IMR-90 (cell line): Measurements from ENCODE around the gene SBSN. TPM values are rescaled to one million over a fixed set of nuclear protein-coding genes. Genes with fewer than 3 reads are reported as not detected.

Experiments
- ATAC-seq: fragments of 200-7000 bp; cut with Tn5 transposase; 2 replicates; pipeline ENCODE4 v1.9.1; 2020; ENCODE audit warnings: low read depth, mild to moderate bottlenecking, moderate library complexity
- BruUV-seq: library from RNA; stranded (reverse); fragments of 400-500 nt; replicated peaks from 2 replicates; lab custom pipeline; 2021; lab: Mats Ljungman, UMichigan
- CTCF ChIA-PET: fragments of 300-600 bp; formaldehyde crosslinking; extraction: SDS; loops from one replicate; lab custom pipeline; 2021; ENCODE audit warnings: antibody characterized with exemption; lab: Yijun Ruan, JAX
- POLR2A ChIA-PET: fragments of 300-600 bp; sonication (Branson Sonifier 250); formaldehyde crosslinking; loops from one replicate; lab custom pipeline; 2022; ENCODE audit warnings: antibody characterized with exemption; ENCODE audit not compliant: unreplicated experiment; lab: Charles Lee
- DNase-seq: peaks from one replicate; pipeline ENCODE4 v3.0.0; 2013
- H2AFZ ChIP-seq: replicated peaks from 2 replicates; pipeline ENCODE3; 2013; ENCODE audit warnings: low read length, mild to moderate bottlenecking; ENCODE audit not compliant: poor library complexity
- H2AK5ac ChIP-seq: 2 replicates; pipeline ENCODE4 v1.6.1; 2013; ENCODE audit warnings: low read depth, low read length, inconsistent platforms
- H2AK9ac ChIP-seq: replicated peaks from 2 replicates; pipeline ENCODE3; 2013; ENCODE audit warnings: mild to moderate bottlenecking, low read depth, low read length, moderate library complexity; ENCODE audit not compliant: poor library complexity
- H2BK120ac ChIP-seq: 2 replicates; pipeline ENCODE4 v1.6.1; 2013; ENCODE audit warnings: low read depth, low read length, inconsistent platforms
- H2BK15ac ChIP-seq: 3 replicates; pipeline ENCODE4 v1.6.1; 2013; ENCODE audit warnings: low read depth, low read length, inconsistent platforms
- H2BK20ac ChIP-seq: 2 replicates; pipeline ENCODE4 v1.6.1; 2013; ENCODE audit warnings: low read depth, mild to moderate bottlenecking, inconsistent platforms, low read length, moderate library complexity
- H2BK5ac ChIP-seq: 2 replicates; pipeline ENCODE4 v1.6.1; 2013; ENCODE audit warnings: mild to moderate bottlenecking, low read depth, low read length, inconsistent platforms; ENCODE audit not compliant: poor library complexity, severe bottlenecking
- H3K14ac ChIP-seq: replicated peaks from 2 replicates; pipeline ENCODE4 v1.6.1; 2013; ENCODE audit warnings: low read depth, low read length, inconsistent platforms
- H3K18ac ChIP-seq: 2 replicates; pipeline ENCODE4 v1.6.1; 2013; ENCODE audit warnings: low read depth, low read length, control low read depth
- H3K23ac ChIP-seq: 2 replicates; pipeline ENCODE4 v1.6.1; 2013; ENCODE audit warnings: low read depth, low read length, inconsistent platforms
- H3K27ac ChIP-seq: 2 replicates; pipeline ENCODE4 v1.5.1; 2013; ENCODE audit warnings: mild to moderate bottlenecking, control low read depth, low read length; ENCODE audit not compliant: insufficient read depth
- H3K27me3 ChIP-seq: 2 replicates; pipeline ENCODE4 v1.6.1; 2013; ENCODE audit warnings: low read length; ENCODE audit not compliant: control insufficient read depth, insufficient read depth
- H3K36me3 ChIP-seq: 2 replicates; pipeline ENCODE4 v1.6.1; 2013; ENCODE audit warnings: low read length, mixed read lengths; ENCODE audit not compliant: control insufficient read depth, insufficient read depth
- H3K4ac ChIP-seq: 2 replicates; pipeline ENCODE4 v1.6.1; 2013; ENCODE audit warnings: low read depth, low read length, inconsistent platforms
- H3K4me1 ChIP-seq: 2 replicates; pipeline ENCODE4 v1.6.1; 2013; ENCODE audit warnings: low read length, mixed read lengths; ENCODE audit not compliant: control insufficient read depth, insufficient read depth
- H3K4me2 ChIP-seq: 2 replicates; pipeline ENCODE4 v1.6.1; 2013; ENCODE audit warnings: low read depth, mild to moderate bottlenecking, control low read depth, low read length, moderate library complexity
- H3K4me3 ChIP-seq: 2 replicates; pipeline ENCODE4 v1.5.1; 2013; ENCODE audit warnings: low read depth, mild to moderate bottlenecking, control low read depth, low read length, moderate library complexity; ENCODE audit not compliant: insufficient read depth
- H3K56ac ChIP-seq: 2 replicates; pipeline ENCODE4 v1.6.1; 2013; ENCODE audit warnings: low read length, inconsistent platforms; ENCODE audit not compliant: insufficient read depth; ENCODE audit errors: extremely low read depth
- H3K79me1 ChIP-seq, 2 experiments: 2 replicates each; pipeline ENCODE4 v1.6.1; 2013; ENCODE audit warnings: low read length in 2 of 2, inconsistent platforms in 1 of 2, low read depth in 1 of 2
- H3K9ac ChIP-seq: 2 replicates; pipeline ENCODE4 v1.6.1; 2013; ENCODE audit warnings: low read depth, low read length, control low read depth
- H3K9me1 ChIP-seq: 2 replicates; pipeline ENCODE4 v1.6.1; 2013; ENCODE audit warnings: low read length, inconsistent platforms; ENCODE audit not compliant: insufficient read depth
- H3K9me3 ChIP-seq: 2 replicates; pipeline ENCODE4 v1.6.1; 2013; ENCODE audit warnings: low read length; ENCODE audit not compliant: control insufficient read depth, insufficient read depth
- H4K20me1 ChIP-seq: 2 replicates; pipeline ENCODE4 v1.6.1; 2013; ENCODE audit warnings: low read length, inconsistent platforms; ENCODE audit not compliant: insufficient read depth
- H4K5ac ChIP-seq: 2 replicates; pipeline ENCODE4 v1.6.1; 2013; ENCODE audit warnings: mild to moderate bottlenecking, low read depth, low read length, control low read depth
- H4K8ac ChIP-seq, 2 experiments: 2 replicates each; pipeline ENCODE4 v1.6.1; 2013; ENCODE audit warnings: low read depth in 2 of 2, low read length in 2 of 2, control low read depth in 1 of 2, inconsistent platforms in 1 of 2
- H4K91ac ChIP-seq: 2 replicates; pipeline ENCODE4 v1.6.1; 2013; ENCODE audit warnings: low read depth, low read length, inconsistent platforms; ENCODE audit not compliant: insufficient read depth
- BHLHE40 ChIP-seq: fragments of 150-350 bp; IDR thresholded peaks from 2 replicates; pipeline ENCODE4 v1.6.1; 2016; ENCODE audit warnings: mild to moderate bottlenecking, low read depth, low read length
- CEBPB ChIP-seq: IDR thresholded peaks from 2 replicates; pipeline ENCODE4 v1.6.1; 2012; ENCODE audit warnings: low read depth, low read length, improper control_type of control experiment
- CHD1 ChIP-seq: IDR thresholded peaks from 2 replicates; pipeline ENCODE4 v1.6.1; 2012; ENCODE audit warnings: low read depth, low read length, improper control_type of control experiment
- FOS ChIP-seq: fragments of 150-350 bp; IDR thresholded peaks from 2 replicates; pipeline ENCODE4 v1.6.1; 2016; ENCODE audit warnings: low read depth, low read length
- MAFK ChIP-seq: IDR thresholded peaks from 2 replicates; pipeline ENCODE4 v1.6.1; 2012; ENCODE audit warnings: low read depth, low read length, improper control_type of control experiment
- MAZ ChIP-seq: IDR thresholded peaks from 2 replicates; pipeline ENCODE4 v1.6.1; 2012; ENCODE audit warnings: low read depth, mild to moderate bottlenecking, low read length, improper control_type of control experiment, moderate library complexity, borderline replicate concordance
- MXI1 ChIP-seq: IDR thresholded peaks from 2 replicates; pipeline ENCODE4 v1.6.1; 2012; ENCODE audit warnings: low read depth, mild to moderate bottlenecking, low read length, moderate library complexity, borderline replicate concordance
- NFE2L2 ChIP-seq: fragments of 150-350 bp; IDR thresholded peaks from 2 replicates; pipeline ENCODE4 v1.6.1; 2016; ENCODE audit warnings: low read depth, mild to moderate bottlenecking, low read length
- POLR2A ChIP-seq: IDR thresholded peaks from 2 replicates; pipeline ENCODE4 v1.6.1; 2012; ENCODE audit warnings: mild to moderate bottlenecking, low read depth, low read length
- RAD21 ChIP-seq: IDR thresholded peaks from 2 replicates; pipeline ENCODE4 v1.6.1; 2012; ENCODE audit warnings: low read length, improper control_type of control experiment
- RCOR1 ChIP-seq: IDR thresholded peaks from 2 replicates; pipeline ENCODE4 v1.6.1; 2012; ENCODE audit warnings: mild to moderate bottlenecking, low read length, improper control_type of control experiment; ENCODE audit not compliant: insufficient replicate concordance
- RFX5 ChIP-seq: IDR thresholded peaks from 2 replicates; pipeline ENCODE4 v1.8.0; 2012; ENCODE audit warnings: low read depth, mild to moderate bottlenecking, low read length, moderate library complexity
- SMC3 ChIP-seq: fragments of 150-350 bp; IDR thresholded peaks from 2 replicates; pipeline ENCODE4 v1.6.1; 2016; ENCODE audit warnings: low read depth, mild to moderate bottlenecking, antibody characterized with exemption, low read length, moderate library complexity
- WGBS, 2 experiments: methylation state at CpG; one replicate each; pipeline versions ENCODE4 v1.1.5 to v1.1.7; 2013; ENCODE audit warnings: missing lambda C conversion rate in 2 of 2; ENCODE audit not compliant: insufficient read length in 1 of 2; ENCODE audit errors: extremely low coverage in 2 of 2; 5-methylcytosine and 5-hydroxymethylcytosine counted together
- dilution Hi-C: fragments of 300-500 bp; cut with HindIII; formaldehyde crosslinking; loops from one replicate; pipeline ENCODE4 v1.14.3; 2018; ENCODE audit warnings: low sequenced_read_pairs; ENCODE audit not compliant: unreplicated experiment
- in situ Hi-C: fragments of 300-500 bp; cut with MboI; formaldehyde crosslinking; loops from 3 replicates; pipeline ENCODE4 v1.14.3; 2019; ENCODE audit warnings: low sequenced_read_pairs, inconsistent platforms, mixed read lengths
- intact Hi-C: fragments of 100-400 bp; cut with micrococcal nuclease; formaldehyde crosslinking; loops from 2 replicates; pipeline ENCODE4 v1.10.0; 2022
- polyA plus RNA-seq, 3 experiments: library from polyadenylated mRNA; depleted of rRNA; stranded (reverse); fragments of >200 nt; gene quantifications; 2 replicates each; pipeline ENCODE4 v1.2.3, GENCODE V29; 2012; ENCODE audit warnings: low replicate concordance in 1 of 3
- total RNA-seq: library from RNA; depleted of rRNA; stranded (reverse); fragments of >200 nt; gene quantifications from 2 replicates; pipeline ENCODE4 v1.2.3, GENCODE V29; 2012
- TF ChIP-seq, protein P1 (sequence below): fragments of 150-350 bp; IDR thresholded peaks from 2 replicates; pipeline ENCODE4 v1.6.1; 2016; ENCODE audit warnings: low read depth, mild to moderate bottlenecking, low read length, moderate library complexity, borderline replicate concordance
- TF ChIP-seq, protein P2 (sequence below): conservative IDR thresholded peaks from 2 replicates; pipeline ENCODE4 v1.5.1; 2012; ENCODE audit warnings: mild to moderate bottlenecking, low read depth, low read length, improper control_type of control experiment
- TF ChIP-seq, protein P3 (sequence below): fragments of 150-350 bp; IDR thresholded peaks from 2 replicates; pipeline ENCODE4 v1.6.1; 2017; ENCODE audit warnings: mild to moderate bottlenecking, antibody characterized with exemption, low read length, low read depth

The SBSN gene
- total and polyA plus RNA-seq, 2 of the 4 experiments (the other 2 are of a cell fraction): 0.72 to 6.4 TPM

DNA sequence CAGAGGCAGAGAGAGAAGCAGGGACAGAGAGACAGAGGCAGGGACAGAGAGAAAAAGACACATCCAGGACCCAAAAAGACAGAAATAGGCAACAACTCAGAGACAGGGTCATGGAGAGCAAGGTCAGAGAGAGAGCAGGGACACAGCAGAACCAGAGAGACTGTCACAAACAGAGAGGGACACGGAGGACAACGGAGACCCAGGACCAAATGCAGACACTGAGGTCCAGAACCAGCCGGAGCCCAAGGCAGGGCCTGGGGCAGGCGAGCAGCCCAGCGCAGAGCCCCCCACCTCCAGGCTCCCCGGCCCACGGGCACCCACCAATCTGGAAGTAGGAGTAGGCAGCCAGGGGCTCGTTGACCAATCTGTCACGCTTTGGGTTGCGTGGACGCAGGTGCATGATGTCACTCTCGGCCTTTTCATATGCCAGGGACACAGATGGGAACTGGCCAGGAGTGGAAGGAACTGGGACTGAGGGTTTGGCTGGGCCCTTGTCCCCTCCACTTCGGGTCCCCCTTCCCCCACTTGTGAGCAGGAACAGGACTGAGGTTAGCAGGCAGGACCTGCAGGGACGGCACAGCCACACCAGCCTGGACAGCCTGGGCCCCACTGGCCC is 25.4 kb upstream of the SBSN start:
- Histone ChIP-seq H2BK120ac (no peak overlapping the region), H2BK20ac (no peak overlapping the region), H3K36me3 (peaks cover 2% of the 10 kb centered on the region; the same call in 1 of the 2 replicates), H3K27ac (no peak overlapping the region), H2AFZ (no peak overlapping the region), H3K4me3 (no peak overlapping the region), H3K14ac (no peak overlapping the region), H3K9me3 (no peaks in the 10 kb centered on the region), H3K27me3 (peaks cover 22% of the 10 kb centered on the region), H4K8ac (no peak overlapping the region), H2BK15ac (no peak overlapping the region), H3K9ac (no peak overlapping the region), H2BK5ac (no peak overlapping the region), H2AK9ac (no peak overlapping the region), H2AK5ac (no peak overlapping the region), H4K5ac (no peak overlapping the region), H3K18ac (no peak overlapping the region), H3K23ac (no peak overlapping the region), H3K9me1 (0 out of 2 replicates have a peak, but pooled peaks cover 3% of the 10 kb centered on the region), H4K20me1 (0 out of 2 replicates have a peak, but pooled peaks cover 7% of the 10 kb centered on the region), H3K4me2 (no peak overlapping the region), H3K4ac (no peak overlapping the region), H4K91ac (no peak overlapping the region), H3K79me1 (peaks cover 2 to 6% of the 10 kb centered on the region in 2 experiments; a peak in 2 of 4 replicates), H3K4me1 (no peaks in the 10 kb centered on the region), H3K56ac (no peak overlapping the region)
- no TSS peak for BruUV-seq
- WGBS, 2 experiments: 60% methylated on average over 3 of the region's 14 CpGs; no CpG with 5 or more reads in 1 of the 2 experiments
- intact Hi-C loops: no loop called here
- CTCF ChIA-PET: no interaction called here
- no peak for ATAC-seq
- TF ChIP-seq RCOR1 (no peak), NFE2L2 (no peak), SMC3 (no peak), CHD1 (no peak), MXI1 (no peak), CEBPB (no peak), MAZ (no peak), POLR2A (no peak), MAFK (no peak), RFX5 (no peak), RAD21 (no peak), FOS (no peak), BHLHE40 (no peak)
- TF ChIP-seq, protein P1, sequence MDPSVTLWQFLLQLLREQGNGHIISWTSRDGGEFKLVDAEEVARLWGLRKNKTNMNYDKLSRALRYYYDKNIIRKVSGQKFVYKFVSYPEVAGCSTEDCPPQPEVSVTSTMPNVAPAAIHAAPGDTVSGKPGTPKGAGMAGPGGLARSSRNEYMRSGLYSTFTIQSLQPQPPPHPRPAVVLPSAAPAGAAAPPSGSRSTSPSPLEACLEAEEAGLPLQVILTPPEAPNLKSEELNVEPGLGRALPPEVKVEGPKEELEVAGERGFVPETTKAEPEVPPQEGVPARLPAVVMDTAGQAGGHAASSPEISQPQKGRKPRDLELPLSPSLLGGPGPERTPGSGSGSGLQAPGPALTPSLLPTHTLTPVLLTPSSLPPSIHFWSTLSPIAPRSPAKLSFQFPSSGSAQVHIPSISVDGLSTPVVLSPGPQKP: no peak
- TF ChIP-seq, protein P2, sequence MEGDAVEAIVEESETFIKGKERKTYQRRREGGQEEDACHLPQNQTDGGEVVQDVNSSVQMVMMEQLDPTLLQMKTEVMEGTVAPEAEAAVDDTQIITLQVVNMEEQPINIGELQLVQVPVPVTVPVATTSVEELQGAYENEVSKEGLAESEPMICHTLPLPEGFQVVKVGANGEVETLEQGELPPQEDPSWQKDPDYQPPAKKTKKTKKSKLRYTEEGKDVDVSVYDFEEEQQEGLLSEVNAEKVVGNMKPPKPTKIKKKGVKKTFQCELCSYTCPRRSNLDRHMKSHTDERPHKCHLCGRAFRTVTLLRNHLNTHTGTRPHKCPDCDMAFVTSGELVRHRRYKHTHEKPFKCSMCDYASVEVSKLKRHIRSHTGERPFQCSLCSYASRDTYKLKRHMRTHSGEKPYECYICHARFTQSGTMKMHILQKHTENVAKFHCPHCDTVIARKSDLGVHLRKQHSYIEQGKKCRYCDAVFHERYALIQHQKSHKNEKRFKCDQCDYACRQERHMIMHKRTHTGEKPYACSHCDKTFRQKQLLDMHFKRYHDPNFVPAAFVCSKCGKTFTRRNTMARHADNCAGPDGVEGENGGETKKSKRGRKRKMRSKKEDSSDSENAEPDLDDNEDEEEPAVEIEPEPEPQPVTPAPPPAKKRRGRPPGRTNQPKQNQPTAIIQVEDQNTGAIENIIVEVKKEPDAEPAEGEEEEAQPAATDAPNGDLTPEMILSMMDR: no peak
- TF ChIP-seq, protein P3, sequence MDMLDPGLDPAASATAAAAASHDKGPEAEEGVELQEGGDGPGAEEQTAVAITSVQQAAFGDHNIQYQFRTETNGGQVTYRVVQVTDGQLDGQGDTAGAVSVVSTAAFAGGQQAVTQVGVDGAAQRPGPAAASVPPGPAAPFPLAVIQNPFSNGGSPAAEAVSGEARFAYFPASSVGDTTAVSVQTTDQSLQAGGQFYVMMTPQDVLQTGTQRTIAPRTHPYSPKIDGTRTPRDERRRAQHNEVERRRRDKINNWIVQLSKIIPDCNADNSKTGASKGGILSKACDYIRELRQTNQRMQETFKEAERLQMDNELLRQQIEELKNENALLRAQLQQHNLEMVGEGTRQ: no peak
- in situ Hi-C loops: no loop called here
- POLR2A ChIA-PET: no interaction called here
- no peak for DNase-seq
- dilution Hi-C loops: no loop called here
